Hematopoietic multipotent progenitor cell treated with erythropoietin and hydrocortisone succinate and interleukin-3 and kit ligand, for 17 days (in vitro differentiated cells): ENCODE data around the gene MRPL37.
"Not testable (repeated sequence)": the region's sequence is repeated elsewhere in the genome, so short reads cannot be mapped to it uniquely, and the experiment has no call there.

Experiments
- DNase-seq: peaks from one replicate; pipeline ENCODE4 v3.0.0-alpha.2; 2015; ENCODE audit warnings: low spot score

The MRPL37 gene

GRCh38 chr1:54220004-54220811 is 20.2 kb downstream of the MRPL37 start:
- no peak for DNase-seq

- DNase-seq: no peak
Observed at GRCh38 chr1:54221113-54221834, 21.3 kb downstream of the MRPL37 start.

DNA sequence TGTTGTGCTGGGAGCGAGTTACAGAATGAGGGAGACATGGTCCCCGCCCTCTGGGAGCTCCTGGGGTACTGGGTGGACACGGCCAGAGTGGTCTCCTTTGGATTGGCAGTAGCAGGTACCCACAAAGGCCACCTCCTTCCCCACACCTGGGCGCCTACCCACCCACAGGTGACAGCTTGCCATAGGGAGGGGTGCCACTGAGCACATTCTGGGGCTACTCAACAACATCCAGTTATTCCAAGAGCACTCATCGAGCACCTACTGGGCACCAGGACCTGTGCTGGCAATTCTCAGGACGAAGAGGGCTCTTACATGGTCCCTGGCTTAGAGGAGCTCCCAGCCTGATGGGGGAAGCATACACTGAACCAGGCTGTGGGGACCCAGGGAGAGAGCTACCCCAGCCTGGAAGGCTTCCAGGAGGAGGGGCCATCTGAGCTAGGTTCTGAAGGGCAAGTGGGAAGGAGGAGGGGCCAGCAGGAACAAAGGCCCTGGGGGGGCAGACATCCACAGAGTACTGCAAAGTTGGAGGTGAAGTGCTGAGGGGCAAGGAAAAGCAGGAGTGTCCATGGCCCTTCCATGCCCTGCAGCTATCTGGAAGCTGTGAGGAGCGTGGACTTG is 22.0 kb downstream of the MRPL37 start:
- no peak for DNase-seq

DNA sequence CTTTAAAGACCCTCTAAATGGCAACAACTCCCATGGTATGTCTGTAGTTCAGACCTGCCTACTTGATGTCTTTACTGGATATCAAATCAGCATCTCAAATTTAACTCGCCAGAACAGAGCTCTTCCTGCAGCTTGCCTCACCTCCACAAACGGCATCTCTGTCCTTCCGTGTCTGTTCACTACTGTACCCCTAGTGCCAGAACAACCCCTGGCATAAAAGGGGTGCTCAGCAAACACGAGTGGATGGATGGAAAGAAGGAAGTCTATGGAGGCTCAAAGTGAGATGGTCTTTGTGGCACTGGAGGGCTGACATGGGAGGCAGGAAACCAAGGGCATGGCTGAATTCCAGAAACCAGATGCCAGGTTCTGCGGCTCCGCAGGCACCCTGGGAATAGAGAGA is 22.7 kb downstream of the MRPL37 start:
- DNase-seq: no peak

DNA sequence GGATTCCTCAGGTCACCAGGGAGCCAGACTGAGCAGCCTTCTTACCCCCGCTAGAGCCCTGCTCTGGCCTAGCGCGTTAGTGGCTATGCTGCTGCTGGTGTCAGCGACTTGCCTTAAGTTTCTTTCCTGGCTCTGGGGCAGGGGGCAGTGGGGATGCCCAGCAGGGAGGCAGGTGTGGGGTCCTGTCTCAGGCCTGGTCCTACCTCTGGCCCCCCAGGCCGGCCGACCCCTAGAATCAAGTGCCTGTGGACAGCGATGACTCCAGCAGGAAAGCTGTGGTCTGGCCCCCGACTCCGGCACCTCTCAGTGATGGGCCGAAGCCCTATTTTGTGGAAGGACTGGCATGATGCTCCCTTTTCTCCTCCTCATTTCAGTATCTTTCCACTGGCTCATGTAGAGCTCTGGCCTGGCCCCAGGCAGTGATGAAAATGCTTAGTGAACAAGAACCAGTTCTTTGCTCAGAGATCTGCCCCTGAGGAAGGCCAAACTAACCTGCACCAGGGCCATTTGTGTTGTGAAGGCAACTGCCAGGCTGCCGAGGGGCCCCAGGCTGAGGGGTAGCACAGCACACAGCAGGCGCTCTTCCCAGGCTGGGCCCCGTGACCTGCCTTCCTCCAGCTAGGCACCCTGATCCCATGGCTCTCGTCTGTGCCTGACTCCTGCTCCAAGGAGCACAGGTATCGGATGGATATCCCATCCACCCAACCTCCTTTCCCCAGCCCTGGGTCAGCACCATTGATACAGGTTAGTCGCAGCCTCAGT is 23.7 kb downstream of the MRPL37 start:
- no peak for DNase-seq

DNA sequence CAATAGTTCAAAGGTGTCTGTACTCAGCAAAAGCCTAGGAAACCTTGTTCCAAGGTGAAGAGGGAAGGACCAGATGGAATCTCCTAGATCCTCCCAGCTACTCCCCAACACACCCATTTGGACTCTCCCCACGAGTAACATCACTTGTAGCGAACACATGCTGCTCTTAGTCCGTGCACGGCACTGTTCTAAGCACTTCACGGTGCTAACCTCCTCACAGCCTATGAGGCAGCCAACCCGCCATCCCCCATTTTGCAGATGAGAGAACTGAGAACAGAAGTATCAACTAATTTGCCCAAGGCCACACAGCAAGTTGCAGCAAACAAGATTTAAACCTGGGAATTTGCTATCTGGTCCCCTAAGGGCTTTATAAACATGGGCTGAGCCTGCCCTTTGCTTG is 24.3 kb downstream of the MRPL37 start:
- DNase-seq: no peak

DNA sequence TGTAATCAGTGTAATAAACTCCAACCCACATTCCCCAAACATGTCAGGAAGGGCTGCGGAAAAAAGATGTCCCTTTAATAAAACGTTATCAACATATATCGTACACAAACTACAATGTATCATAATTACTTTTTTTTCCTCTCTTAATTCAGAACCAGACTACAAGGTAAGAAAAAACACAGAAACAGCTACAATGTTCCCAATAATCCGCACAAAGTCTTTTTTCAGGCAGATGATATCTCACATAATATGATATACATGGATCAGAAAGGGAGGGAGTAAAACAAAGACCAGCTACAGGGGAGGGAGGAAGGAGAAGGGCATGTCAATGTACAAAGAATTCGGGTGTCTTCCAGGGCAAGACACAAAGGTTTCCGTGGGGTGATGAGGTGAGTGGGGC is 25.4 kb downstream of the MRPL37 start:
- no peak for DNase-seq

DNA sequence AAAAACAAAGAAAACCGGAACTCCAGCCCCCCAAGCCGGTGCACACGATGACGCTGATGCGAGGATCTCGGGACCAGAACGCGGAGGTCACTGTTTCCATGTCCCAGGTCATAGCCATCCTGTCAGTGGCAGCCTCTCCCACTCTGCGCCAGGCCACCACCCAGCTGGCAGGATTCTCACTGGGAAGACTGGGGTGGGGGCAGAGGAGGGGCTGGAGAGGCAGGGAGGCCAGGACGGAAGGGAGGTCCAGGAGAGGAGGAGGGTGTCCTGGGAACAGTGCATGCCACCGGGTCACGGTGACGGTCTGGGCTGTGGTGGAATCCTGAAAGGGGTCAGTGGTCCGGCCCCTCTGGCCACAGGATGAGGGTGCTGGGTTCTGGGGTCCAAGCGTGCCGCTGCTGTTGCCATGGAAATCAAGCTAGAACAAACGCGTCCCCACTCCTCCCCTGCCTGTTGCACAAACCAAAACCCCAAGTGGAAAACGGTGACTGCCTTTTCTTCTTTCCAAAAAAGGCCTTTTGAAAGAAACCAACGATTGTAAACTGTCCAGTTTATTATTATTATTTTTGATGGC is 26.1 kb downstream of the MRPL37 start:
- no peak for DNase-seq

DNA sequence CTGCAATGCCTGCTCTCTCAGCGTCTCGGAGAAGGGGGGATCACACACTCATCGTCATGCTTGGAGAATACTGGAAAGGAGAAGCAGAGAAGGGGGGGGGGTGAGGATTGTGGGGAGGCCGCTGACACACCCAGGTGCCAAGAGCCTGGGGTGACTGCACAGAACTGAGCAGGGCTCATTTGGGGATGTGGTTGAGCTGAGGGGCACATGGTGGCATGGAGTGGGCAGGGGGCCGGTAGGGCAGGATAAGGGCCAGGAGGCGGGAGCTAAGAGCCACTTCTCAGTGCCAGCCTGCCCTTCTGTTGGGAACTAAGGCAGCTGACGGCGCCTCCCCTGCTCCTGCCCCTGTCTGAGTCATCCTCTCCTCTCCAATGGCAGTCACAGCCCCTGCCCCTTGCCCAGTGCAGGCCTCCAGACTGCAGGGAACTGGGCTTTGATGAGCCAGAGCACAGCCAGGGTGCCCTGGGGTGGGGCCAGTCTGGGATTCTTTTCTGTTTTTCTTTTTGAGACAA is 27.2 kb downstream of the MRPL37 start:
- no peak for DNase-seq

- DNase-seq: no peak
Observed at GRCh38 chr1:54227891-54228310, 27.9 kb downstream of the MRPL37 start.

DNA sequence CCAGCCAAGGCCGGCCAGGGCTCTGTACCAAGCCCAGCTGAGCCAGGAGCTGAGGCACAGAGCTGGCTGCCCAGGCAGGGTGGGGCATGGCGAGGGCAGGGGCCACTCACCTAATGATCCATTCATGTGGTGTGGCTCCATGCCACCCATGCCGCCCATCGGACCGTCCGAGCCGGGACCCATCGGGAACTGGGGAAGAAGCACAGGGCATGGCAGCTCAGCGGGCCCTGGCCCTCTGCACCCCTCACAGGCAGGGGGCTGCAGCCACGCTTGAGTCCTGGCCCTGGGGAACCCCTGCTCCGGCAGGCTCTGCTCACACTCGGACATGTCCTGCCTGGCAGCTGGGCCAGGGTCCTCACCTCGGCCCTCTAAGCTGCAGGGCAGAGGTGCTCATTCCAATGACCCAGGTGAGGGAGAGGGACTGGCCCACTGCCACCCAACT is 28.7 kb downstream of the MRPL37 start:
- no peak for DNase-seq

DNA sequence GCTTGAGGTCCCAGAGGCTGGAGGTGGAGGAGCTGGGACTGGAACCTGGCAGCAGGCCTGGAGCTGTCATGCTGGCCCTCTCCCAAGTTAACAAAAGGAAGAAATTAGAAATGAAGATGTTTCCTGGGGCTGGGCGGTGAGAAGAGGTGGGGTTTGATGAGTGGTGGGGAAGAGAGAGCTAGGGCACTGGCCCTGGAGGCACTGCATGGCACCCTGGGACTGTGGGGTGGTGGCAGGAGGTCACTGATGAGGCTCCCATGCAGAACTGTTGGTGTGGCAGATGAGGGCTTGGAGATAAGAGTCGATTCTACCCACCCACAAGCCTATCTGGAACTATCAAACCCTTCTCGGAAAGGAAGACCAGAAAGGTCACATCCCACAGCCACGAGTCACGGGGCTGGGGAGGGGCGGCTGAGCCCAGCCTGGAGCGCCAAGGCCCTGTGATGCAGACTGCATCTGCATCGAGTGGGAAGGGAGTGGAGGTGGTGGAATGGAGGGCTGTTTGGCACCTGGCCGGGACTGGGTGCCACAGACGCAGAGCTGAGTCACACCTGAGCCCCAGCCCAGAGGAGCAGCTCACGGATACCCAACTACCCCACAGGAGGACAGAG is 29.4 kb downstream of the MRPL37 start:
- peak; percentile 74 for DNase-seq

DNA sequence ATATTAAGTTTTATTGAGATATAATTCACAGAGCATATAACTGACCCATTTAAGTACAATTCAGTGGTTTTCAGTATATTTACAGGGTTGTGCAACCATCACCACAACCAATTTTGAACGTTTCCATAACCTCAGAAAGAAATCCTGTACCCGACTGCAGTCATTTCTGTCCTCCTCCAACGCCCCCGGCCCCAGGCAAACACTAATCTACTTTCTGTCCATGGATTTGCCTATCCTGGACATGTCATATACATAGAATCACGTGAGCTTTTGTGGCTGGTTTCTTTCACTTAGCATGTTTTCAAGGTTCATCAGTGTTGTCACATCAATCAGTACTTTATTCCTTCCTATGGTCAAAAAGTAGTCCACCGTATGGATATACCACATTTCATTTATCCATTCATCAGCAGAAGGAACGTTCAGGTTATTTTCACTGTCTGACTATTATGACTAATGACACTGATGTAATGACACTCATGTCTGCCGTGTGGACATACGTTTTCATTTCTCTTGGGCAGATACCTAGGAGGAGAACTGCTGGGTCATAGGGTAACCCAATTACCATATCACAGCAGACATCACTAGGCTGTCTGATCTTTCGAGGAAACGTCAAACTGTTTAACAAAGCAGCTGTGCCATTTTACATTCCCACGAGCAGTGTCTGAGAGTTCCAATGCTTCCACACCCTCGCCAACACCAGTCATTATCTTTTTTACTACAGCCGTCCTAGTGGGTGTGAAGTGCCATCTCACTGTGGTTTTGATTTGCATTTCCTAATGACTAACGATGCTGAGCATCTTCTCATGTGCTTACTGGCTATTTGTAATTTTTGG is 30.8 kb downstream of the MRPL37 start:
- peak; percentile 65 for DNase-seq

DNA sequence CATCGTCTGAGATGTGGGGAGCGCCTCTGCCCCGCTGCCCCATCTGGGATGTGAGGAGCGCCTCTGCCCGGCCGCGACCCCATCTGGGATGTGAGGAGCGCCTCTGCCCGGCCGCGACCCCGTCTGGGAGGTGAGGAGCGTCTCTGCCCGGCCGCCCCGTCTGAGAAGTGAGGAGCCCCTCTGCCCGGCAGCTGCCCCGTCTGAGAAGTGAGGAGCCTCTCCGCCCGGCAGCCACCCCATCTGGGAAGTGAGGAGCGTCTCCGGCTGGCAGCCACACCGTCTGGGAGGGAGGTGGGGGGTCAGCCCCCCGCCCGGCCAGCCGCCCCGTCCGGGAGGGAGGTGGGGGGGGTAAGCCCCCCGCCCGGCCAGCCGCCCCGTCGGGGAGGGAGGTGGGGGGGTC is 33.2 kb downstream of the MRPL37 start:
- not testable (repeated sequence) for DNase-seq

GRCh38 chr1:54234284-54234683 is 34.3 kb downstream of the MRPL37 start:
- no peak for DNase-seq

- DNase-seq: no peak
Observed at GRCh38 chr1:54237586-54237985, 37.6 kb downstream of the MRPL37 start.

- no peak for DNase-seq
Observed at GRCh38 chr1:54238353-54239034, 38.5 kb downstream of the MRPL37 start.

DNA sequence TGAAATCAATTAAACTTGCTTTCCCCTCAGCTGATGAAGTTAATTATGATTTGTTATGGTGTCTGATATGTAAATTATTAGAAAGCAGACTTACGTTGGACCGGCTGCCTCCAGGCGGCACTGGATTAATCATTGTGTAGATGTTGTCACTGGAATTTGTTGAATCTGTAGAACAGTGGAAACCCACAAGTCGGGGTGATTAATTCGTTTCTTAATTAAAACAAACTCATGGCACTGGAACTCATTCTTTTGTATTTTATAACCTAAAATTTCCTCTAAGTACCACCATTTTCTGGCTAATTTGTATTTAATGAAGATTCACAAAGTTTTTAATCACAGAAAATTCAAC is 39.0 kb downstream of the MRPL37 start:
- DNase-seq: no peak

DNA sequence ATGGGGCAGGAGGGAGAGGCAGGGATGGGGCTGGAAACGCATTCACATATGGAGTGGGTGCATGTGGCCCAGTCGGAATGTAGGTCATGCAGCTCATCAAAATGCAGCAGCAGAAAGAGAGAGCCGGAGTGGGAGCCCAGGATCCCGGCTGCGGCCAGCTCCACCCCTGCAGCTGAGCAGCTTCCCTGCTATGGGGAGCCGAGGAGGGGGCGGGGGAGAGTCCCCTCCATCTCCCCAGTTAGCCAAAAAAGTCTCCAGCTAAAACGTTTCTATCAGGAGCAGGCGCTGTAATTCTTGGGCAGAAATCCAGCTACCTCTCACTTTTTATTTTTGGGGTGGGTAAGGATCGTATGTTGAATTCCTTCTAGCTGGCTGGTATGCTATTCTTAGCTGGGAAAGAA is 39.7 kb downstream of the MRPL37 start:
- no peak for DNase-seq
